HG03139 (cell line): ENCODE data around the gene SCFD2.
"Not testable (repeated sequence)": the region's sequence is repeated elsewhere in the genome, so short reads cannot be mapped to it uniquely, and the experiment has no call there.

ENCODE experiments used
- ATAC-seq: cut with Tn5 transposase; IDR thresholded peaks from one replicate; pipeline ENCODE4 v1.9.1; 2021; ENCODE audit not compliant: unreplicated experiment

Gene SCFD2

DNA sequence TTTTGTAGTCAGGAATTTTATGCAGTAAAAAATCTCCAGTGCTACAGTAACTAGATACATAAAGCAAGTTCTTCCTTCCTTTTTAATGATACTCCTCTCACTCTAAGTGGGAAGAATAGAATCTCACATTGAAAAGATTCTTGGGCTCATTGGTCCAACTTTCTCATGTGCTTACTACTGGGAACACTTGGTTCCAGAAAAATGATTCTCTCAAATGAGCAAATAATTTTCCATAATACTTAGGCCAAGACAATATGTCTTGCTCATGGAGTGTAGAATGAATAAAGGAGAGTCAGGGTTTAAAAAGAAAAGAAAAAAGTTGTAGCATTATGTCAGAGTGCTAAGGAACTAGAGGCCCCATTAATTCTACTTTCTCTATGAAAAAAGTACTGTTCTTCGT lies 306.0 kb downstream of the SCFD2 start:
- ATAC-seq = no peak

DNA sequence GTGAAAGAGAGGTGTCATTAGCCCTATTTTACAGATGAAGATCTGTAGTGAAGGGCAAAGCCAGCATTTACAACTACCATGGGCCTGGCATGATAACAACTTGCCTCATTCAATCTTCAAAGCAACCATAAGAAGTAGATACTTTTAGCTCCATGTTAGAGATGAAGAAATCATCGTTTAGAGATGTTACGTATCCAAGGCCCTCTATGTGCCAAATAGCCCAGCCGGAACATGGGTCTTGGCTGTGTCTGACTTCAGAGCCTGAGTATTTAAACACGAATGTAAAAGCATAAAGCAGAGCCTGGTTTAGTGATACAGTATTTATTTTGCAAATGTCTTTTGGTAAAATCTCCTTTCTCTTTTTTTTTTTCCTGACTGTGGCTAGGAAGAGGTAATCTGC lies 306.6 kb downstream of the SCFD2 start:
- ATAC-seq = no peak

DNA sequence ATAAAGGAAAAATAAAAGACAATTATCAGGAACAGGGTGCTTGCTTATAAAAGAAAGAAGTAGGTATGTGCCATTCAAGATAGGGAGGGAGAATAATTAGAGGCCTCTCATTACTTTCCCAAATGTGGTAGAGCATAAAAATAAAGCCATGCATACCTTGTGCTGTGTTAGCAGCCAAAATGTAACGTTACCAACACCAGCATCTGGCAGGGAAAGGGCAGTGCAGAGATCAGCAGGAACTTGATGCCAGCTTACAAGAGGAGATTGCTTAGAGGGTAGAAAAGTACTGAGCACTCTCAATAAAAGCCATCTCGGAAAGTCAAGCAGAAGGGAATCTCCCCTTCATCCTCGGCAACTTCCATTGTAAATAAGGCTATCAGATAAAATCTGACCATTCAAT lies 308.2 kb downstream of the SCFD2 start:
- ATAC-seq = no peak

DNA sequence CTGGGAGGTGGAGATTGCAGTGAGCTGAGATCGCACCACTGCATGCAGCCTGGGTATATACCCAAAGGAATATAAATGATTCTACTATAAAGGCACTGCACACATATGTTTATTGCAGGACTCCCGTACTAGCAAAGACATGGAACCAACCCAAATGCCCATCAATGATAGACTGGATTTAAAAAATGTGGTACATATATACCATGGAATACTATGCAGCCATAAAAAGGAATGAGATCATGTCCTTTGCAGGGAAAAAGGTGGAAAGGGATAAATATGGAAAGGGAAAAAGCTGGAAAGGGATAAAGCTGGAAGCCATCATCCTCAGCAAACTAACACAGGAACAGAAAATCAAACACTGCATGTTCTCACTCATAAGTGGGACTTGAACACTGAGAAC lies 308.8 kb downstream of the SCFD2 start:
- ATAC-seq = not testable (repeated sequence)

DNA sequence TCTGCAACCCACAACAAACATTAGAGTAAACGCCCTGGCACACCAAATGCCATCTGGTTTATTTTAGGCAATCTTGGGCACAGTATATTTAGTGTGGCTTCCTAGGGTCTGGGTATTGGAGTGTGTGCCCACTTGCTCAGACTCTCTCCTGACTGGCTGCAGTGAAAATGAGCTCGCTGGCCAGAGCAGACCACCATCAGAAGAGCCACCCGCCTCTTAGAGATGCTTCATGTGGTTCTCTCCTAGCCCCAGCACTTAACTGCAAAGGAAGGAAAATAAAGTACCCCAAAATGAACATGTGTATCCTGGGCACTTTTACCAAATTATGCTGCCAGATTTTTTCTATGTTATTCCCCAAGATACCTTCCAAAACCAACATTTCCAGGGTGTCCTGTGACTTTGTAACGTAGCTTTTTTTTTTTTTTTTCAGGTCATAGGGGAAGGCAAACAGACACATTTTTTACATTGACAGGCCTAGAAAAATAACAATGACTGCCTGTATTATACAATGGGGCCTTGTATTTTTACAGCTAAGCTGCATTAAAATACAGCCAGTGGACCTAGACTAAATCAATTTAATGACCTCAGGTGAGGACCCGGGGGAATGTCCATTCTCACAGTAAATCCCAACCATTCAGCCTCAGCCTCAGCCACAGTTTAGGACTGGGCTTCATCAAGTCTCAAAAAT lies 310.0 kb downstream of the SCFD2 start:
- ATAC-seq = no peak

DNA sequence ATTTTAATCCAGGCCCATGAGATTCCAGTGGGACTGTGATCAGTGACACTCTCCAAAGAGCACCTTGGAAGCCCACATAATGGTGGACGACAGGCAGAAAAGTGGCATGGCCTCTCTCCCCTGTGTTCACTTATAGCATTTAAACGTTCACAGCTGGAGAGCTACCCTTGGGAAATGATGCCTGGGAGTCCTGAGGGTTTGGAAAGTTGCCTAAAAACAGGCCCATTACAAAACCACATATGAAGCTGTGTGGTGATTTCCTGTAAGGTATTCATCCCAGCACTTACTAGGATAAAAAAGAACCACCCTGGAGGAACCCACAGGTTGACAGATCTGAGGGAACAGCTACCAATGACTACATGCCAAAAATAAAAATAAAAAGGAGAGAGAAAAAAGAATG lies 310.6 kb downstream of the SCFD2 start:
- no peak for ATAC-seq

DNA sequence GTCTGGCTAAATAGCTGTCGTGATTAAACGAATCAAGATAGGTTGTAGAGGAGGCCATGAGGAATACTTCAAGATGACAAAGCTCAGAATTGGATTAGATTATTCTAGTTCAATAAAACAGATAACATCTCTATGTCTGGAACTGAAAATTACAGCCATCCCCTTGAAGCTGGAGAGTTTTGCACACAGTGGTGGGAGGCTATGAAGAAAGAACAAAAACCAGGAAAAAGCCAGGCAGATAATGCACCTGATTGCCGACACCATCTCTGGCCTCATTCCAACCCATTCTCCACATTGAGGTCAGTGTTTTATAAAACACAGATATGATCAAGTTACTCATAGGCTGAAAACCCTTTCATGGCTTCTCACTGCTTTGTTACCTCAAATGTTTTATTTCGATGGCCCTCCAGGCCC lies 315.5 kb downstream of the SCFD2 start:
- ATAC-seq = no peak

DNA sequence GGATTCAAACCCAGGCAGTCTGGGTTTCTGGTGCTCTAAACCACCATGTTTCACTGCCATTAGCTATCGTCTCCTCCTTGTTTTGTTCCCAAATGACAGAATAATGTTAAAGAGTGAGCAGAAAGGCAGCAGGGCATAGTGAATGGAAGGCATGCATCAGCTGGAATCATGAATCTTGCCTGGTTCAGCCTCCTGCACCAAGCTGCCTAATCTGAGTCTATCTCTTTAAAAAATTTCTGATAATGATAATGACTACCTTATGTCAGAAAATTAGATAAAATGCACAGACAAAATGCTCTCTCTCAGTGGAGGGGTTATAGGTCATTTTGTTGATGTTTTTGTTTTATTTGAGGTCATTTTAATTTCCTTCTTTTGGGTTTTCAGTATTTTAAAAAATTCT lies 316.3 kb downstream of the SCFD2 start:
- ATAC-seq = no peak

DNA sequence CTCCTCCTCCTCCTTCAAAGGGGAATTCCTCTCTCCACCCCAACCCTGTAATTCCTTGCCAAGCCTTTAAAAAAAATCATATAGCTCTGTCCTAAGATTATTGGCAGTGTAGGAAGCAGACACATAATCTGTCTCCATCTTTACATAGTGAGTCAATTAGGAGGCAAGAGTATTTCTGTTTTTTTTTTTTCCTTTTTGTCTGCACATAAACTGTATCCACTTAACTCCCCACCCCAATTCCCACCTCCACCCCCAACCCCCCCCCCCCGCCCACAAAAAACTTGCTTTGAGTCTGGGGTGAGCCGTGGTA lies 321.3 kb downstream of the SCFD2 start:
- no peak for ATAC-seq

DNA sequence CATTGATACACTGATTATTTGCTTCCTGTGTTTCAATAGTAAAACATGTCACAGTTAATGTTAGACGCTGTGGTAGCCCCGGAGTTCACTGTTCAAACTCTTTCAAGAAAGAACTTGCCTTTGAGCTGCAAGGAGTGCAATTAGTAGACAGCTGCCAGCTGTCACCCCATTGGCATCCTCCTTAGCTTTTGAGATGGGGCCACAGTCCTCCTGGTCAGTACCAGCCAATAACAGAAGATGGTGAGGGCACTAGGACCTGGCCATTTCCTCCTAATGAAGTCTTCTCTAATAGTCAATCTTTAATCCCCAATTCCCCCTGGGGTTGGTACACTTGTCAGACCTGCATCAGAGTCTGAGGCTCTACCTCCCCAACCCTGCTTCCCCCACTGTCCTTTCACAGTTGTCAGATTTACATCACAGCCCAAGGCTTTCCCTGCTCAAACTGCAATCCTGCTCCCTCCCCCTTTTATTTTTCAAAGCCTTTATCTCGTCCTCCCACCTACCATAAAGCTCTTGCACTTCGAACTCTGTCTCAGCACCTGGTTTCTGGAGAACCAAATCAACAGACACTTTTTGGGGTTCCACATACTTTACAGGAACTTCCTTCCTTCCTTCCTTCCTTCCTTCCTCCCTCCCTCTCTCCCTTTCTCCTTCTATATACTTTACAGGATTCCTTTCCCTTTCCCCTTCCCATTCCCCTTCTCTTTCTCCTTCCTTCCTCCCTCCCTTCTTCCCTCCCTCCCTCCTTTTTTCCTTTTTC lies 321.8 kb downstream of the SCFD2 start:
- no peak for ATAC-seq

DNA sequence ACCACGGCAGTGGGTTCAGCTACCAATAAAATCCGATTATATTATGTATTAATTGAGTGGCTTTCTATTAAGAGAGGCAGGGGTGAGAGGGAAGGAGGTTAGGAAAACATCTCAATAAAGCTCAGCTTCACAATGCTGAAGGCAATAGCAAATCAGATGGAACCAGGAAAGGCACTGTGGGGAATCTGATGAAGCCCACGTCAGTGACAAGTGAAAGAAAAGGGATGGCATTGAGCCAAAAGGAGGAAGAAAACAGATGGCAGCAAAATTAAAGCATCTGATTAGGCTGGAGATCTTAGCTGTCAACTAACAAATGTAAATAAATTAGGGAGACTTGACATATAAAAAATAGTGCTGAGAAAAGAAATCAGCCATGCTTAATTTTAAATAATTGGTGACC lies 322.8 kb downstream of the SCFD2 start:
- no peak for ATAC-seq

DNA sequence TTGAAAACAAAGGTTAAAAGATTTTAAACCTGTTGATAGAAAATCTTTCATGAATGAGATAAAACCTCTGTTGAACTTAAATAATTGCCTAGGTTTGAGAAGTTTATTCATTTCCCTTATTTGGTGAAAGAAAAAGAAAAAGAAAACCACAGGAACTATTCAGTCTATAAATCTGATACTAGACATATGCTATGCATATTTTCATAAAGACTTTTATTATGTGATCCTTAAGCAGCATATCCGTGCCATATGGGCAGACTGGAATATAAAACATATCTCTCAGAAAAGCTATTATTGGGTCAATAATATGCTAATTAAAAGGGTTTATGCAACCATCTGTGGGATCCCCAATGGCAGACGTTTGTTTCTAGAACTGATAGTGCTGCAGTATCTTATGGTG lies 325.0 kb downstream of the SCFD2 start:
- no peak for ATAC-seq

DNA sequence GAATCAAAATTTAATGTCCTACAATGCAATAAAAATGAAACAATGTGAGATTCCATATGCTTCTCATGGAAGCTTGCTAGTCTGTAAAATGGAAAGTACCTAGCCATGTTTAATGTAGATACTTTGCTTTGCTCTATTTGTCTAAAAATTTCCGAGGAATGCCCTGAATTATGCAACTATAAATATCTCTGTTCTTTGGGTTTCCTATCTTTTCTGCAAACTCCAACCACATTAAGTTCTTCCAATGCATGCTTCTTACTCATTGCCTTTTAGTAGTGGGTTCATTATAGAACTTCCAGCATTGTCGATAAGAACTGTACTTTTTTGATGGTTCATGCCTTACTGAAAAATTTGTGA lies 325.4 kb downstream of the SCFD2 start:
- ATAC-seq = no peak

DNA sequence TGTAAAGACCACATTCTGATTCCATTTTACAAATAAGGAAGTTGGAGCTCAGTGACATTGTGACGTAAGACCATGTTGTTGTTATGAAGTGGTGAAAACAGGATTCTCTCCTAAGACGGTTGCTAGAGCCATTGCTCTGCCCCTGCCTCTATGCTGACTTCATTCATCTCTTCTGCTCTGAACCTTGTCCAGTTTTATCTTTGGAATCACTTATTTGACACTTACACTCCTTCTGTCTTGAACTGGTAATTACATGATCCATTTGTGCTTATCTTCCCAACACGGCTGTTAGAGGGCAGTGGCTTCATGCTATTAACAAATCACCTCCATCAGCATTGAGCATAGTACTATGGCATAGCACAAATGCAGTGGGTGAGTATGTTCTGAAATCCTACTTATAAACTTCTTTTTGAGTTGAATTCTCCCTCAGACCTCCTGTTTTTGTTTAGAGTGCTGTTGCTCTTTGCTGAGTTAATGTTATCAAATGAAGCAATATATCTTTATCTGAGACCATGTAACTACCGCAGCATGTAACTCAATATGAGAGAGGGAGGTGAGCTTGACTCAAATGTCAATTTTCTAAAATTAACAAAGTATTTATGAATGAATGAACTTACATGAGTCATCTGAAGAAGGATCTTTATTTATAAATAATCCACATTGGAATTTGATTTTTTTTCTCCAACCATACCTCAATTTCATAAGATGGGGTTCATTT lies 326.0 kb downstream of the SCFD2 start:
- no peak for ATAC-seq

DNA sequence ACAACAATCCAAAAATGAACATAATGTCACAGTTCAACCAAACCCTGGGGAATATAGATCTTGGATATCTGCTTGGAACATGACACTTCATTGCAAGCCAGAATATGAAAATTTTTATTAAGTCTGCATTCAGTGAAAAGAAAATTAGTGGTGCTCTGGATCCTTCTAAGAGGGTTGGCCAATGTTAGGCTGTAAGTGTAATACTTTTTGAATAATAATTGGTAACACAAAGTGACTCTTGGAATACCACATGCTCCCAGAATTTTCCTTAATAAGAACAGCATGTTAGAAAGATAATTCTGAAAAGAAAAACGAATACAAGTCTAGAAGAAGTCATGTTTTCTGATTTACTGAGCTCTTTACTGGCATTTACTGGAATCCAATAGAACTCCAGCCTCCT lies 328.0 kb downstream of the SCFD2 start:
- no peak for ATAC-seq

DNA sequence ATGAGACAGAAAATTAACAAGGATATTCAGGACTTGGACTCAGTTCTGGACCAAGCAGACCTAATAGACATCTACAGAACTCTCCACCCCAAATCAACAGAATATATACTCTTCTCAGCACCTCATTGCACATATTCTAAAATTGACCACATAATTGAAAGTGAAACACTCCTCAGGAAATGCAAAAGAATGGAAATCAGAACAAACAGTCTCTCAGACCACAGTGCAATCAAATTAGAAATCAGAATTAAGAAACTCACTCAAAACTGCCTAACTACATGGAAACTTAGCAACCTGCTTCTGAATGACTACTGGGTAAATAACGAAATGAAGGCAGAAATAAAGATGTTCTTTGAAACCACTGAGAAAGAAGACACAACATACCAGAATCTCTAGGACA lies 333.0 kb downstream of the SCFD2 start:
- ATAC-seq = not testable (repeated sequence)

DNA sequence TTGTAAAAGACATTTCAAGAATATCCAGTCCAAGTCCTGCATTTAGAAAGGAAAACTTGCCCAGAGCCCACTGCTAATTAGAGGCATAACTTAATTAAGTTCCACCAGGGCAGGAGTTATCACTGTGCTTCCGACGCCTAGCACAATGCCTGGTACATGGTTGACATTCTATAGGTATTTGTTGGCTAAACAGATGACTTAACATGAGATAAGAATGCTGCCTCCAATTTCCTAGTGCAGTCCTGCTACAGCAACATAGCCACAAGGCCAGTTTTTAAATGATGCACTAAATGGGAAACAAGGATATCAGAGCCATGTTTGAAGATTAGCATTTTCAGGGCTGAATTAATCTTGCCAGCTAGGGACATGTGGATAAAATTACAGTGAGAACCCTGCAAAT lies 339.6 kb downstream of the SCFD2 start:
- no peak for ATAC-seq

DNA sequence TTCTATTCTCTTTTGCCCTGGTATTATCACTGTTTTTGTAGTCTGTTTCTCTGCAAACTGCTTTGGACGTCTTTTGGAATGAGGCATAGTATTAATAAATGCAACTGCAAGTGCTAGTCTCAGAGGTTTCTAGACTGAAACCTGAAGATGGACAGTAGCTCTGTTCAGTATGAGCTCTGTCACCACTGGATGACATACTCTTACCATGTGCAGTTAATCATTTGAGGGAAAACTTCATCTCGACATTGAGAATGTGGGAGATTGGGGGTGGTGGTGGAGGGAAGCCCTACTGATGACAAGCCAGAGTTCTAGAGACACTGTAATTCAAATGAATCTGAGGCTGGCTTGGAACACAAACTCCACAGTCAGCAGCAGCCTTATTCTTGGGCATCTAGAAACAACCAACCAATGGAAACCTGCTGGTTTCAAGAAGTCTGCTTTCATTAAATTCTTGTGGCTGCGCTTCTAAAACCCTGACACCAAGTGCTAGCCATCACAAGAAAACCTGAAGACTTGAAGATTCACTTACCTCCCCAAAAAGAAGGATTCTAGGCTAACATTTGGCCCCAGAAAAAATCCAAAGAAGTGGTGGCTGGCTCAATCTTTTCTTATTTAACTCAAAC lies 342.1 kb downstream of the SCFD2 start:
- no peak for ATAC-seq

DNA sequence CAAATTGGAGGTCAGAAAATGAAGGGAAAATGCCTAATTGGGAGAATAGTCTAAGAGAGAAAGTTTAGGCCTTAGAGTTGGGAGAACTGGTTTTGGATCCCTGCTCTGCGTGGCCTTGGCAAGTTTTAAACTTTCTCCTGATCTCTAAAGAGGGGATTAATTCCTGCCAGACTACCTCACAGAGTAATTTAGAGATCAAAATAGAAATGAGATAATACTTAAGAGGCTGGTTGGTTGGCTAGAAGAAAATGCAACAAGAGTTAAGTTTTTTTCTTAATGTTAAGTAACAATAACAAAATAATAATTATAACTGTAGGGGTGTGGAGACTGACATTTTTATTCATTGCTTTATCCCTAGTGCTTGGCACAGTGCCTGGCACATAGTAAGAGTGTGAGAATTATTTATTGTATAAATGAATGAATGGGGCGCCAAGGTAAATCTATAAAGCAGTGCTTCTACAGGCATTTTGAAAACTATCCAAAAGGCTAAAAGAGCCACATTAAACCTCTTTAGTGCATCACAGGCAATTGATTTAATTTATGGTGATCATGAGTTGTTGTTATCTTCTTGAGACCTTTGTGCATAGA lies 343.3 kb downstream of the SCFD2 start:
- ATAC-seq = no peak

DNA sequence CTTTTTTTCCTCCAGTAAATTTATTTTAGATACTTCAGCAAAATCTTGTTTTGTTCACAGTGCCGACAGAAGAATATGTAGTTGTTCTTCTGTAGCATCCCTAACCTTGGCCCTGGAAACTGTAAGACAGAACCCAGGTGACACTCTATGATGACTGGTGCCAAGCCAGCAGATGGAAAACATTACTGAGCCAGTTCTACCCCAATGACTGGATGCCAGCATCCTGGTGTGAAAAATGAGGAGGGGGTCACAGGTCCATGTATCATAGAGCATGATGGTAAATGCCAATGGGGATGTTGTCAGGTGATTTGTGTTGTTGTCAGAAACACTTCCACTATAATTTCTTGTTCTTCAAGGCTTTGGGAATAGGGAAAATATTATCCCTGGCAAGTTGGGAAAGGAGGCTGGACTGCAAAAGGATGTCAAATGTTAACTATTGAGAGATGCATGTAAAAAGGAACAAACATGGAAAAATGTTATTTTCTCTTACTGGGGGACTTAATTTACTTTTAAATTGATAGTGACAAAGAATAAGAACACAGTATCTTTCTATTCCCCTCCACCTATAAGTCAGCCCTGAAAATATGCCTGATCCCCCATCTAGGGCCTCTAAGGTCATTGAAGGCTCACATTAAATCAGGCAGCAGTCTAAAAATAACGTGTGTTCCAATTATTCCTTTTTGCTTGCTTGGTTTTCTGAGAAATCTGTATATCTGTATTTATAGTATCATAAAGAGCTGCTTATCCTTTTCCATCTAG lies 343.9 kb downstream of the SCFD2 start:
- no peak for ATAC-seq
